HL-60/S4 treated with phorbol 12-myristate 13-acetate at 8.2 ng/mL for 4 days and 3 days (cell line): ENCODE measurements around the gene CELSR1.

Experiments
- in situ Hi-C: fragments of 300-500 bp; cut with MboI; formaldehyde crosslinking; loops from 2 replicates; pipeline ENCODE4 v1.15.0; 2022; ENCODE audit warnings: low sequenced_read_pairs

The CELSR1 gene

GRCh38 chr22:46450931-46451561, 86.4 kb downstream of the CELSR1 start:
- in situ Hi-C loops: no loop called here

GRCh38 chr22:46449974-46450745, 87.3 kb downstream of the CELSR1 start:
- in situ Hi-C loops: no loop called here

- in situ Hi-C loops: no loop called here
These were observed 88.2 kb downstream of the CELSR1 start for GRCh38 chr22:46449116-46449691.

GRCh38 chr22:46448333-46448732, 89.1 kb downstream of the CELSR1 start:
- in situ Hi-C loops: no loop called here

GRCh38 chr22:46447906-46448305, 89.5 kb downstream of the CELSR1 start:
- in situ Hi-C loops: no loop called here

- in situ Hi-C loops: no loop called here
These were observed 90.6 kb downstream of the CELSR1 start for GRCh38 chr22:46446799-46447198.

GRCh38 chr22:46445771-46446420, 91.5 kb downstream of the CELSR1 start:
- in situ Hi-C loops: no loop called here

GRCh38 chr22:46444390-46444854, 93.0 kb downstream of the CELSR1 start:
- in situ Hi-C loops: no loop called here

- in situ Hi-C loops: no loop called here
These were observed 93.5 kb downstream of the CELSR1 start for GRCh38 chr22:46443850-46444389.

- in situ Hi-C loops: no loop called here
These were observed 95.1 kb downstream of the CELSR1 start for GRCh38 chr22:46442217-46442853.

- in situ Hi-C loops: no loop called here
These were observed 97.6 kb downstream of the CELSR1 start for GRCh38 chr22:46439576-46440465.

- in situ Hi-C loops: no loop called here
These were observed 98.3 kb downstream of the CELSR1 start for GRCh38 chr22:46439111-46439510.

GRCh38 chr22:46437671-46438440, 99.6 kb downstream of the CELSR1 start:
- in situ Hi-C loops: no loop called here

GRCh38 chr22:46436595-46437175, 100.7 kb downstream of the CELSR1 start:
- in situ Hi-C loops: no loop called here

- in situ Hi-C loops: no loop called here
These were observed 104.1 kb downstream of the CELSR1 start for GRCh38 chr22:46433318-46433717.

GRCh38 chr22:46432164-46433068, 105.0 kb downstream of the CELSR1 start:
- in situ Hi-C loops: no loop called here

- in situ Hi-C loops: no loop called here
These were observed 106.2 kb downstream of the CELSR1 start for GRCh38 chr22:46430961-46431838.
